HL-60/S4 treated with retinoic acid at 250 ng/mL for 4 days and 3 days (cell line): ENCODE results near the gene KRT81.
"Not testable (repeated sequence)": the region's sequence is repeated elsewhere in the genome, so short reads cannot be mapped to it uniquely, and the experiment has no call there.

ENCODE experiments used
- in situ Hi-C: fragments of 300-500 bp; cut with MboI; formaldehyde crosslinking; loops from 2 replicates; pipeline ENCODE4 v1.7.0; 2022; ENCODE audit warnings: low sequenced_read_pairs

KRT81 gene

GRCh38 chr12:52244615-52244994, 46.7 kb downstream of the KRT81 start:
- in situ Hi-C loops: no loop called here

GRCh38 chr12:52243856-52244614, 47.3 kb downstream of the KRT81 start:
- in situ Hi-C loops: no loop called here

GRCh38 chr12:52243259-52243855, 48.0 kb downstream of the KRT81 start:
- in situ Hi-C loops: no loop called here

- in situ Hi-C loops: no loop called here
These were observed 48.7 kb downstream of the KRT81 start for GRCh38 chr12:52242442-52243258.

GRCh38 chr12:52241205-52241842, 50.0 kb downstream of the KRT81 start:
- in situ Hi-C loops: no loop called here

GRCh38 chr12:52240247-52240646, 51.1 kb downstream of the KRT81 start:
- in situ Hi-C loops: not testable (repeated sequence)

GRCh38 chr12:52239767-52240166, 51.6 kb downstream of the KRT81 start:
- in situ Hi-C loops: no loop called here

- in situ Hi-C loops: no loop called here
These were observed 52.3 kb downstream of the KRT81 start for GRCh38 chr12:52238916-52239646.

GRCh38 chr12:52238207-52238840, 53.0 kb downstream of the KRT81 start:
- in situ Hi-C loops: no loop called here

GRCh38 chr12:52236386-52237050, 54.8 kb downstream of the KRT81 start:
- in situ Hi-C loops: no loop called here
